ENCODE measurements around the gene LRG1. TPM values are rescaled to one million over a fixed set of nuclear protein-coding genes. Genes with fewer than 3 reads are reported as not detected.

LRG1 gene
- total RNA-seq, 4 donors from 2014 or later, result 2.1 to 8.5 TPM; not detected in 2

DNA sequence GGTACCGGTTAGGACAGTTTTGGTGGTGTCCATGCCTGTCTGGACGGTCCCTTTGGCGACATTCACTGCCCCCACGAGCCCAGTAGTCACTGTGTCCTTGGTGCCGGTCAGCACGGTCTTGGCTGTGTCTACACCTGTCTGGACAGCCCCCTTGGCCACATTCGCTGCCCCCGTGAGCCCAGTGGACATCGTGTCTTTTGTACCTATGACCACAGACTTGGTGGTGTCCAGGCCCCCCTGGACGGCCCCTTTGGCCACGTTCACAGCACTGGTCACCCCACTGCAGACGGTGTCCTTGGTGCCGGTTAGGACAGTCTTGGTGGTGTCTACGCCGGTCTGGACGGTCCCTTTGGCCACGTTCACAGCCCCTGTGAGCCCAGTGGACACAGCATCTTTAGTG, 27.8 kb downstream of the LRG1 start:
- Histone ChIP-seq H3K36me3 (peaks cover 0 to 59% of the 10 kb centered on the region in 2 donors), H3K4me3 (no peak overlapping the region), H3K27me3 (no peaks in the 10 kb centered on the region), H3K4me1 (peaks cover 0 to 44% (median 0%) of the 10 kb centered on the region in 3 donors), H3K27ac (no peak overlapping the region), H3K9me3 (no peaks in the 10 kb centered on the region)
- no peak for TF ChIP-seq POLR2AphosphoS5 (IDR thresholded peaks at IDR 0.05)
- no peak for TF ChIP-seq EP300 (IDR thresholded peaks at IDR 0.05)
- TF ChIP-seq POLR2A (IDR thresholded peaks at IDR 0.05), result no peak
- TF ChIP-seq, protein P1, sequence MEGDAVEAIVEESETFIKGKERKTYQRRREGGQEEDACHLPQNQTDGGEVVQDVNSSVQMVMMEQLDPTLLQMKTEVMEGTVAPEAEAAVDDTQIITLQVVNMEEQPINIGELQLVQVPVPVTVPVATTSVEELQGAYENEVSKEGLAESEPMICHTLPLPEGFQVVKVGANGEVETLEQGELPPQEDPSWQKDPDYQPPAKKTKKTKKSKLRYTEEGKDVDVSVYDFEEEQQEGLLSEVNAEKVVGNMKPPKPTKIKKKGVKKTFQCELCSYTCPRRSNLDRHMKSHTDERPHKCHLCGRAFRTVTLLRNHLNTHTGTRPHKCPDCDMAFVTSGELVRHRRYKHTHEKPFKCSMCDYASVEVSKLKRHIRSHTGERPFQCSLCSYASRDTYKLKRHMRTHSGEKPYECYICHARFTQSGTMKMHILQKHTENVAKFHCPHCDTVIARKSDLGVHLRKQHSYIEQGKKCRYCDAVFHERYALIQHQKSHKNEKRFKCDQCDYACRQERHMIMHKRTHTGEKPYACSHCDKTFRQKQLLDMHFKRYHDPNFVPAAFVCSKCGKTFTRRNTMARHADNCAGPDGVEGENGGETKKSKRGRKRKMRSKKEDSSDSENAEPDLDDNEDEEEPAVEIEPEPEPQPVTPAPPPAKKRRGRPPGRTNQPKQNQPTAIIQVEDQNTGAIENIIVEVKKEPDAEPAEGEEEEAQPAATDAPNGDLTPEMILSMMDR (IDR thresholded peaks at IDR 0.05), result no peak
- 86 to 100% methylated on average over 1 to 10 of the region's 17 CpGs for WGBS, 2 donors (ENCODE audit: low coverage in 1 of 2)
- no peak for ATAC-seq

DNA sequence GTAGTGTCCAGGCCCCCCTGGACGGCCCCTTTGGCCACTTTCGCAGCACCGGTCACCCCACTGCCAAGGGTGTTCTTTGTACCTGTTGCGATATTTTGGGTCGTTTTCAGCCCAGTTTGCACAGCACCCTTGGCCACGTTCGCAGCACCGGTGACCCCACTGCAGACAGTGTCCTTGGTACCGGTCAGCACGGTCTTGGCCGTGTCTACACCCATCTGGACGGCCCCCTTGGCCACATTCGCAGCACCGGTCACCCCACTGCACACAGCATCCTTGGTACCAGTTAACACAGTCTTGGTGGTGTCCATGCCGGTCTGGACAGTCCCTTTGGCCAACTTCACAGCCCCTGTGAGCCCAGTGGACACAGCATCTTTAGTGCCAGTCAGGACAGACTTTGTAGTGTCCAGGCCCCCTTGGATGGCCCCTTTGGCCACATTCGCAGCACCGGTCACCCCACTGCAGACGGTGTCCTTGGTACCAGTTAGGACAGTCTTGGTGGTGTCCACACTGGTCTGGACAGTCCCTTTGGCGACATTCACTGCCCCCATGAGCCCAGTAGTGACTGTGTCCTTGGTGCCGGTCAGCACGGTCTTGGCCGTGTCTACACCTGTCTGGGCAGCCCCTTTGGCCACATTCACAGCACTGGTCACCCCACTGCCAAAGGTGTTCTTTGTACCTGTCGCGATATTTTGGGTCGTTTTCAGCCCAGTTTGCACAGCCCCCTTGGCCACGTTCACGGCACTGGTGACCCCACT, 28.4 kb downstream of the LRG1 start:
- Histone ChIP-seq H3K9me3 (no peaks in the 10 kb centered on the region), H3K36me3 (peaks cover 0 to 64% of the 10 kb centered on the region in 2 donors), H3K4me1 (peaks cover 0 to 44% (median 0%) of the 10 kb centered on the region in 3 donors), H3K4me3 (no peak overlapping the region), H3K27ac (no peak overlapping the region), H3K27me3 (no peaks in the 10 kb centered on the region)
- WGBS, 2 donors (ENCODE audit: low coverage in 1 of 2), result 75 to 79% methylated on average over 11 to 18 of the region's 27 CpGs
- ATAC-seq, result no peak
- TF ChIP-seq POLR2AphosphoS5 (IDR thresholded peaks at IDR 0.05) (no peak), POLR2A (IDR thresholded peaks at IDR 0.05) (no peak)

DNA sequence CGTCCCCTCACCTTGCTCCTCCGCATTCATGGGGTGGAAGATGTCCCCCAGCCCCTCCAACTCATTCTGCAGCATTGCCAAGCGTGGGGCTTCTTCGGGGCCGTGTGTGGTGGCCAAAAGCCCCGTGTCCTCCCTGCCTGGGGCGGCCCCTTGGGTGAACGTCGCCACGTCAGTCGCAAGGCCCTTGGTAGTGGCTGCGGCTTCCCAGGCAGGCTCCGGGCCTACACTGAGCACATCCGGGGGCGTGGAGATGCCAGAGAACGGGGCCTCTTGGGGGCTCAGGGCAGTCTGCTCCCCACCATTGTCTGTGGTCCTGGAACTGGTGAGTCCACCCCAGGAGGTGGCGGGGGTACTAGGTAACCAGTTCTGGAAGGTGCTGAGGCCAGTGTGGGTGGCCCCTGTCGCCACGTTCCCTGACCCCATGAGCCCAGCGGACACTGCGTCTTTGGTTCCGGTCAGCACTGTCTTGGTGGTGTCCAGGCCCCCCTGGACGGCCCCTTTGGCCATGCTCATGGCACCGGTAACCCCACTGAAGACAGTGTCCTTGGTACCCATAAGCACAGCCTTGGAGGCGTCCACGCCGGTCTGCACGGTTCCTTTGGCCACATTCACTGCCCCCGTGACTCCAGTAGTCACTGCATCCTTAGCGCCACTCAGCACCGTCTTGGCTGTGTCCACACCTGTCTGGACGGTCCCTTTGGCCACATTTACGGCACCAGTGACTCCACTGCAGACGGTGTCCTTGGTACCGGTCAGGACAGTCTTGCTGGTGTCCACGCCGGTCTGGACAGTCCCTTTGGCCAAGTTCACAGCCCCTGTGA, 29.2 kb downstream of the LRG1 start:
- Histone ChIP-seq H3K4me1 (peaks cover 0 to 37% (median 0%) of the 10 kb centered on the region in 3 donors), H3K27ac (no peak overlapping the region), H3K9me3 (no peaks in the 10 kb centered on the region), H3K27me3 (no peaks in the 10 kb centered on the region), H3K36me3 (peaks cover 0 to 72% of the 10 kb centered on the region in 2 donors), H3K4me3 (no peak overlapping the region)
- no peak for ATAC-seq
- TF ChIP-seq EP300 (IDR thresholded peaks at IDR 0.05) (no peak), POLR2AphosphoS5 (IDR thresholded peaks at IDR 0.05) (no peak), POLR2A (IDR thresholded peaks at IDR 0.05) (no peak)
- TF ChIP-seq, protein P1 (IDR thresholded peaks at IDR 0.05), result no peak
- 20 to 78% methylated on average over 2 to 4 of the region's 37 CpGs for WGBS, 2 donors (ENCODE audit: low coverage in 1 of 2)

DNA sequence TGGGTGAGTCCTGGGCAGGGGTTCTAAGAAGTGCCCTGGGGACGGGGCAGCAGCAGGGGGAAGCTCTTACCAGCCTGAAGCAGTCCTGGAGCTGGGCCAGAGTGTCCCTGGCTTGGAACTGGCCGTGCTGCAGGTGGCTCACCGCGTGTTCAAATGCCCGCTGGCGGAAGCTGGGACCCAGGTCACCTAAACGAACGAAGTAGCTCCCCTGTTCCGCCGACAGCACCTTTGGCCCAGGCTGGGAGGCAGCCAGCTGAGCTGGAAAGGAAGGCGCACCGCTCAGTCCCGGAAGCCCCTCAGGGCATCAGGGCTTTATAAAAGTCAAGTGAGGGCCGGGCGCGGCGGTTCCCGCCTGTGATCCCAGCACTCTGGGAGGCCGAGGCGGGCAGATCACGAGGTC, 31.1 kb downstream of the LRG1 start:
- no peak for ATAC-seq
- Histone ChIP-seq H3K27me3 (no peaks in the 10 kb centered on the region), H3K9me3 (no peaks in the 10 kb centered on the region), H3K4me3 (no peak overlapping the region), H3K4me1 (peaks cover 0 to 45% (median 0%) of the 10 kb centered on the region in 3 donors), H3K27ac (peak overlapping the region in 3 of 4 donors; percentile 38 to 59 (median 43)), H3K36me3 (peaks cover 0 to 83% of the 10 kb centered on the region in 2 donors)
- TF ChIP-seq, protein P1 (IDR thresholded peaks at IDR 0.05), result no peak
- TF ChIP-seq POLR2AphosphoS5 (IDR thresholded peaks at IDR 0.05) (no peak), POLR2A (IDR thresholded peaks at IDR 0.05) (no peak), EP300 (IDR thresholded peaks at IDR 0.05) (no peak)
- WGBS, 2 donors (ENCODE audit: low coverage in 1 of 2), result 89% methylated on average over 8 of the region's 21 CpGs; no CpG with 5 or more reads in 1 of the 2 donors

DNA sequence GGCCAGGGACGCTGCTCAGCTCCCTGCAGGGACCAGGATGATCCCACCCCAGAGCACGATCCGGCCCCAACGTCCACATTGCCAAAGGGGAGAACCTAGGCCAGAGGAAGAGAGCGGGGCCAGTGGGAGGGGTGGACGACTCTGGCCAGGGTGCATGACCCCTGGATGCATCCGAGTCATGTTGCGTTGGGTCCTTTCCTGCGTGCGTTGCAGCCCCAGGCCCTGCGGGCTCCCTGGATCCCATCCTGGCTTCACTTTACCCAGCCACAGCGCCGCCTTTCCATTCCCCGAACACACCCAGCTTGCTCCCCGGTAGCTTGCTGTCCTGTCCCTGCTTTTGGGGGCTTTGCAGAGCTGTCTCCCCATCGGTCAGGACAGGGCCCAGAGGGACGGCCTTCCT, 32.0 kb downstream of the LRG1 start:
- no peak for ATAC-seq
- H3K4me1 ChIP-seq, result peaks cover 0 to 52% (median 0%) of the 10 kb centered on the region in 3 donors
- no peak overlapping the region for H3K4me3 ChIP-seq
- peaks cover 0 to 84% of the 10 kb centered on the region in 2 donors for H3K36me3 ChIP-seq
- WGBS, 2 donors (ENCODE audit: low coverage in 1 of 2), result 54 to 84% methylated on average over 5 to 6 of the region's 17 CpGs
- TF ChIP-seq, protein P1 (IDR thresholded peaks at IDR 0.05), result no peak
- TF ChIP-seq POLR2A (IDR thresholded peaks at IDR 0.05), result no peak
- TF ChIP-seq POLR2AphosphoS5 (IDR thresholded peaks at IDR 0.05), result no peak
- H3K27me3 ChIP-seq, result no peaks in the 10 kb centered on the region
- H3K27ac ChIP-seq, result peak overlapping the region in 3 of 4 donors; percentile 47 to 59 (median 53)
- H3K9me3 ChIP-seq, result no peaks in the 10 kb centered on the region

Measured in gastroesophageal sphincter (tissue), 4 donors.